PC-9 (cell line): Measurements from ENCODE around the gene NF1. TPM values are rescaled to one million over a fixed set of nuclear protein-coding genes. Genes with fewer than 3 reads are reported as not detected.

Source experiments
- BruUV-seq: library from RNA; stranded (reverse); fragments of 400-500 nt; replicated peaks from 2 replicates; lab custom pipeline; 2021; lab: Mats Ljungman, UMichigan
- CTCF ChIA-PET: fragments of 300-600 bp; sonication (Branson Sonifier 250); formaldehyde crosslinking; loops from one replicate; lab custom pipeline; 2022; ENCODE audit warnings: antibody characterized with exemption; lab: Charles Lee
- POLR2A ChIA-PET: fragments of 300-600 bp; sonication (Branson Sonifier 250); formaldehyde crosslinking; loops from one replicate; lab custom pipeline; 2022; ENCODE audit warnings: antibody characterized with exemption; ENCODE audit not compliant: unreplicated experiment; lab: Charles Lee
- DNase-seq, 2 experiments: peaks; one replicate each; pipeline versions ENCODE4 v3.0.0 to v3.0.0-alpha.2; 2015 to 2022; ENCODE audit warnings: mixed read lengths in 1 of 2
- H2AFZ ChIP-seq: fragments of 200-600 bp; sonication (generic); 2 replicates; pipeline ENCODE4 v1.8.1; 2017; ENCODE audit warnings: antibody characterized with exemption
- H3F3A ChIP-seq: fragments of 200-600 bp; sonication (generic); 2 replicates; pipeline ENCODE4 v1.8.1; 2017; ENCODE audit warnings: antibody characterized with exemption, mild to moderate bottlenecking, low read depth; ENCODE audit not compliant: insufficient read depth
- H3K27ac ChIP-seq: fragments of 200-600 bp; sonication (generic); 2 replicates; pipeline ENCODE4 v1.6.1; 2016; ENCODE audit warnings: mixed run types
- H3K27me3 ChIP-seq: fragments of 200-600 bp; sonication (generic); 2 replicates; pipeline ENCODE4 v1.6.1; 2016; ENCODE audit warnings: low read depth, mixed run types; ENCODE audit not compliant: insufficient read depth
- H3K36me3 ChIP-seq: fragments of 200-600 bp; sonication (generic); 2 replicates; pipeline ENCODE4 v1.6.1; 2016; ENCODE audit warnings: low read depth, mixed run types
- H3K4me1 ChIP-seq: fragments of 200-600 bp; sonication (generic); replicated peaks from 2 replicates; pipeline ENCODE4 v1.6.1; 2016; ENCODE audit warnings: mixed run types; ENCODE audit not compliant: insufficient read depth
- H3K4me2 ChIP-seq: fragments of 200-600 bp; sonication (generic); 2 replicates; pipeline ENCODE4 v1.6.1; 2017; ENCODE audit warnings: mixed run types
- H3K4me3 ChIP-seq: fragments of 200-600 bp; sonication (generic); 2 replicates; pipeline ENCODE4 v1.6.1; 2016; ENCODE audit warnings: mixed run types
- H3K79me2 ChIP-seq: fragments of 200-600 bp; sonication (generic); 2 replicates; pipeline ENCODE4 v1.6.1; 2017; ENCODE audit warnings: low read depth, mixed run types
- H3K9me2 ChIP-seq: fragments of 200-600 bp; sonication (generic); 2 replicates; pipeline ENCODE4 v1.8.1; 2017; ENCODE audit warnings: mild to moderate bottlenecking; ENCODE audit not compliant: insufficient read depth
- H3K9me3 ChIP-seq: fragments of 200-600 bp; sonication (generic); 2 replicates; pipeline ENCODE4 v1.8.1; 2016; ENCODE audit warnings: low read depth; ENCODE audit not compliant: insufficient read depth
- H4K20me1 ChIP-seq: fragments of 200-600 bp; sonication (generic); 2 replicates; pipeline ENCODE4 v1.8.1; 2017; ENCODE audit not compliant: insufficient read depth
- EZH2 ChIP-seq: fragments of 200-600 bp; sonication (generic); IDR thresholded peaks from 2 replicates; pipeline ENCODE4 v1.8.0; 2017; ENCODE audit warnings: antibody characterized with exemption, low read depth
- intact Hi-C: fragments of 100-400 bp; cut with micrococcal nuclease; formaldehyde crosslinking; loops from one replicate; pipeline ENCODE4 v1.10.0; 2022; ENCODE audit not compliant: unreplicated experiment
- microRNA-seq: library from miRNA; unstranded; fragments of <30 nt; microRNA quantifications from one replicate; pipeline ENCODE4 v1.2.0, GENCODE V29; 2021; ENCODE audit warnings: borderline number of aligned reads, borderline replicate concordance
- total RNA-seq: library from RNA; stranded (reverse); gene quantifications from 2 replicates; pipeline ENCODE4 v1.2.3, GENCODE V29; 2021
- TF ChIP-seq, protein P1 (sequence below): fragments of 200-600 bp; sonication (generic); conservative IDR thresholded peaks from 2 replicates; pipeline ENCODE4 v1.6.1; 2017; ENCODE audit warnings: mixed run types, antibody characterized with exemption, mild to moderate bottlenecking, moderate library complexity

The NF1 gene
- total RNA-seq, 1 experiment from 2014 or later: 61.0 TPM

DNA sequence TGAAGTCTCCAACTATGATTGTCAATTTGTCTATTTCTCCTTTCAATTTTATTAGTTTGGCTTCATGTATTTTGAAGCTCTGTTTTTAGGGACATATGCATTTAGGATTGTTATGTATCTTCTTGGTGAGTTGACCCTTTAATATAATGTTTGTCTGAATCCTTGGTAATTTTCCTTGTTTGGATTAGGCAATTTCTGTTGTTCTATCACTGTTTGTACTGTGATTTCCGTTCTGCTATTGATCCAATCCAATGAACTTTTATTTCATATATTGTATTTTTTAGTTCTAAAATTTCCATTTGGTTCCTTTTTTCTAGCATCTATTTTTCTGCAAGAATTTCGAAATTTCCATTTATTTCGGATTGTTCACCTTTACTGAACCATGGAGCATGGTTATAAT lies 327.7 kb downstream of the NF1 start:
- intact Hi-C loops: no loop called here
- H3K9me3 ChIP-seq: no peaks in the 10 kb centered on the region

DNA sequence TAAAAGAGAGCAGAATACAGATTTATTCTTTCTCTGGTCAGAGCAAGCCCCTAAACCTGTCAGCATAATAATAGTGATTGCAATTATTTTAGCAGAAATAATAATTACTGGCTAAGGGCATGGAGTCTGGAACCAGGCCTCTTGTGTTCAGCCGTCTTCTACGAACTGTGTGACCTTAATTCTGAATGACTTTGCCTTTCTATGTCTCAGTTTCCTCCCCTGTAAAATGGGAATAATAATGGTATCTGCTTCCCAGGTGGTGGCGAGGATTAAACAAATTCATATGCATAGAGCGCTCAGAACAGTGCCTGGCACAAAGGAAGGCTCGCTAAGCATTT lies 330.1 kb downstream of the NF1 start:
- no peaks in the 10 kb centered on the region for H3K9me2 ChIP-seq
- peaks cover 9% of the 10 kb centered on the region; the same call in 1 of the 2 replicates for H3K27me3 ChIP-seq
- H3F3A ChIP-seq: no peaks in the 10 kb centered on the region
- POLR2A ChIA-PET: no interaction called here
- H3K27ac ChIP-seq: no peak overlapping the region
- no TSS peak for BruUV-seq
- no peaks in the 10 kb centered on the region for H3K9me3 ChIP-seq
- H4K20me1 ChIP-seq: no peaks in the 10 kb centered on the region
- TF ChIP-seq EZH2: no peak
- TF ChIP-seq, protein P1, sequence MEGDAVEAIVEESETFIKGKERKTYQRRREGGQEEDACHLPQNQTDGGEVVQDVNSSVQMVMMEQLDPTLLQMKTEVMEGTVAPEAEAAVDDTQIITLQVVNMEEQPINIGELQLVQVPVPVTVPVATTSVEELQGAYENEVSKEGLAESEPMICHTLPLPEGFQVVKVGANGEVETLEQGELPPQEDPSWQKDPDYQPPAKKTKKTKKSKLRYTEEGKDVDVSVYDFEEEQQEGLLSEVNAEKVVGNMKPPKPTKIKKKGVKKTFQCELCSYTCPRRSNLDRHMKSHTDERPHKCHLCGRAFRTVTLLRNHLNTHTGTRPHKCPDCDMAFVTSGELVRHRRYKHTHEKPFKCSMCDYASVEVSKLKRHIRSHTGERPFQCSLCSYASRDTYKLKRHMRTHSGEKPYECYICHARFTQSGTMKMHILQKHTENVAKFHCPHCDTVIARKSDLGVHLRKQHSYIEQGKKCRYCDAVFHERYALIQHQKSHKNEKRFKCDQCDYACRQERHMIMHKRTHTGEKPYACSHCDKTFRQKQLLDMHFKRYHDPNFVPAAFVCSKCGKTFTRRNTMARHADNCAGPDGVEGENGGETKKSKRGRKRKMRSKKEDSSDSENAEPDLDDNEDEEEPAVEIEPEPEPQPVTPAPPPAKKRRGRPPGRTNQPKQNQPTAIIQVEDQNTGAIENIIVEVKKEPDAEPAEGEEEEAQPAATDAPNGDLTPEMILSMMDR: no peak
- intact Hi-C loops: no loop called here
- H3K4me3 ChIP-seq: no peak overlapping the region
- CTCF ChIA-PET: interaction anchor here (0.9 kb wide), 1 partner anchor 32 kb away, joined by 3 read pairs; no protein-coding TSS in a partner anchor
- DNase-seq: no peak
- no peaks in the 10 kb centered on the region for H3K36me3 ChIP-seq
- H3K79me2 ChIP-seq: no peaks in the 10 kb centered on the region
- no peaks in the 10 kb centered on the region for H3K4me1 ChIP-seq
- H2AFZ ChIP-seq: no peak overlapping the region
- no peak overlapping the region for H3K4me2 ChIP-seq

More for the DNA sequence above, 327.7 kb downstream of the NF1 start:
- Histone ChIP-seq H3K9me2 (no peaks in the 10 kb centered on the region), H3F3A (no peaks in the 10 kb centered on the region), H3K4me3 (no peak overlapping the region), H3K4me1 (no peaks in the 10 kb centered on the region), H3K27ac (no peak overlapping the region), H3K79me2 (no peaks in the 10 kb centered on the region), H2AFZ (no peak overlapping the region), H4K20me1 (no peaks in the 10 kb centered on the region), H3K36me3 (no peaks in the 10 kb centered on the region), H3K4me2 (no peak overlapping the region), H3K27me3 (peaks cover 9% of the 10 kb centered on the region; the same call in 1 of the 2 replicates)
- ChIA-PET POLR2A (no interaction called here), CTCF (no interaction called here)
- no peak for DNase-seq
- no TSS peak for BruUV-seq
- no peak for TF ChIP-seq EZH2
- TF ChIP-seq, protein P1: no peak

DNA sequence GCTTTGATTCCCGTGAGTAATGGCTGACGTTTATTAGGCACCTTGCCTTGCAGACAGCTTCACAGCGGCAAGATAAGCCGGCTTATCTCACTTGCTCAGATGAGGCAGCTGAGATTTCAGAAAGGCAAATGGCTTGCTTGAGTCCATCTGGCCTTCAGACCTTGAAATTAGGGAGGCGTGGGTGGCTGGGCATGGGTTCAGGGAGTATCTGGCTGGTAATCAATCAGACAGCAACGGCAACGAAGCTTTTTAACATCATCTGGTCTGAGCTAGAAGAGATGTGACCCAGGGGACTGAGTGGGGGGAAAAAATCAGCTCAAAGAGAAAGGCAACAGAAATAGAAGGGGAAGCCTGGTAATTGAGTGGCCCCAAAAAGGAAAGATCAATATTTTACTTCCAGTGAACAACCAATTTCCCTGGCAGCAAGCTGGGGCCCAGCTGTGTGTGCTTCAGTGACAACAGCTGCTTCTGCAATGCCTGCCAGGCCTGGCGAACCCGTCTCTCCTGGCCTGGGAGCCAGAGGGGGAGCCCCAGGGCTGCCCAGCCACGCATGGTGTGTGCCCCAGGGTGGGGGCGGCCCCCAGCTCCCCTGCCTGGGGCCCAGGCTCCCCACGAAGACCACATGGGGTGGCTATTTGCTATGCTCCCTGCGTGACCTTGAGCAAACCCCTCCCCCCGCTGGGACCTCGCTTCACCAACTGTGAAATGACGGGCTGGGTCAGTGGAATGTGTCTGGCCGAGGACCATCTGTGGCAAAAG lies 330.7 kb downstream of the NF1 start:
- H3K4me2 ChIP-seq: no peak overlapping the region
- H3K4me1 ChIP-seq: no peaks in the 10 kb centered on the region
- DNase-seq: no peak
- ChIA-PET CTCF (interaction anchor here (0.6 to 0.9 kb wide), 3 partner anchors 32 to 808 kb away, joined by 3 to 8 read pairs (median 4); no protein-coding TSS in a partner anchor), POLR2A (no interaction called here)
- BruUV-seq: no TSS peak
- H3K36me3 ChIP-seq: no peaks in the 10 kb centered on the region
- no peaks in the 10 kb centered on the region for H3K9me2 ChIP-seq
- H2AFZ ChIP-seq: no peak overlapping the region
- no peaks in the 10 kb centered on the region for H3F3A ChIP-seq
- intact Hi-C loops: no loop called here
- no peaks in the 10 kb centered on the region for H3K9me3 ChIP-seq
- TF ChIP-seq, protein P1: no peak
- TF ChIP-seq EZH2: no peak
- H3K79me2 ChIP-seq: no peaks in the 10 kb centered on the region
- no peak overlapping the region for H3K27ac ChIP-seq
- H3K27me3 ChIP-seq: peaks cover 9% of the 10 kb centered on the region; the same call in 1 of the 2 replicates
- no peaks in the 10 kb centered on the region for H4K20me1 ChIP-seq
- H3K4me3 ChIP-seq: no peak overlapping the region

Small RNAs within 50 kb of the gene (microRNA-seq; reads per million reads assigned to microRNA genes)
- gene MIR4733: not detected

Other genes with a start within 250 kb of the NF1 start
- gene TEFM, start 188.7 kb upstream of the NF1 start, total RNA-seq: 13.3 and 14.8 TPM in 2 replicates
- gene ADAP2, start 173.0 kb upstream of the NF1 start, total RNA-seq: 0.76 and 1.4 TPM in 2 replicates
- gene RNF135, start 123.9 kb upstream of the NF1 start, total RNA-seq: 22.9 and 23.4 TPM in 2 replicates
- gene OMG, start 202.3 kb downstream of the NF1 start, total RNA-seq: not detected in 2 replicates
- not detected in 2 replicates for gene EVI2B, start 219.1 kb downstream of the NF1 start, total RNA-seq
- gene EVI2A, start 226.6 kb downstream of the NF1 start, total RNA-seq: not detected in 2 replicates